GM23338 (cell line): ENCODE data around the gene PRR36. TPM values are rescaled to one million over a fixed set of nuclear protein-coding genes. Genes with fewer than 3 reads are reported as not detected.

ENCODE experiments used
- ATAC-seq: fragments of 200-7000 bp; cut with Tn5 transposase; 3 replicates; pipeline ENCODE4 v1.9.1; 2020
- DNase-seq: peaks from one replicate; pipeline ENCODE4 v3.0.0-alpha.2; 2015; ENCODE audit warnings: low spot score
- H2AFZ ChIP-seq: fragments of 200-600 bp; sonication (generic); 2 replicates; pipeline ENCODE4 v1.8.0; 2016; ENCODE audit warnings: antibody characterized with exemption, mild to moderate bottlenecking, moderate library complexity
- H3F3A ChIP-seq: fragments of 200-600 bp; sonication (generic); replicated peaks from 2 replicates; pipeline ENCODE4 v1.8.0; 2017; ENCODE audit warnings: antibody characterized with exemption, mixed run types, low read depth
- H3K27ac ChIP-seq: fragments of 200-600 bp; sonication (generic); 2 replicates; pipeline ENCODE4 v1.6.1; 2016; ENCODE audit warnings: low read depth
- H3K27me3 ChIP-seq: fragments of 200-600 bp; sonication (generic); 2 replicates; pipeline ENCODE4 v1.8.0; 2016; ENCODE audit warnings: mild to moderate bottlenecking, mixed run types, moderate library complexity; ENCODE audit not compliant: insufficient read depth
- H3K36me3 ChIP-seq: fragments of 200-600 bp; sonication (generic); 2 replicates; pipeline ENCODE4 v1.8.0; 2016; ENCODE audit warnings: mild to moderate bottlenecking; ENCODE audit not compliant: insufficient read depth
- H3K4me1 ChIP-seq: fragments of 200-600 bp; sonication (generic); 2 replicates; pipeline ENCODE4 v1.8.0; 2016; ENCODE audit warnings: mild to moderate bottlenecking, moderate library complexity; ENCODE audit not compliant: insufficient read depth
- H3K4me2 ChIP-seq: fragments of 200-600 bp; sonication (generic); 2 replicates; pipeline ENCODE4 v1.7.1; 2017; ENCODE audit warnings: mixed run types
- H3K4me3 ChIP-seq: fragments of 200-600 bp; sonication (generic); 2 replicates; pipeline ENCODE4 v1.6.1; 2016; ENCODE audit warnings: mixed run types
- H3K79me2 ChIP-seq: fragments of 200-600 bp; sonication (generic); replicated peaks from 2 replicates; pipeline ENCODE4 v1.8.0; 2017; ENCODE audit warnings: mild to moderate bottlenecking; ENCODE audit not compliant: insufficient read depth
- H3K9me2 ChIP-seq: fragments of 200-600 bp; sonication (generic); 2 replicates; pipeline ENCODE4 v1.8.0; 2017; ENCODE audit not compliant: insufficient read depth
- H4K20me1 ChIP-seq: fragments of 200-600 bp; sonication (generic); replicated peaks from 2 replicates; pipeline ENCODE4 v1.8.0; 2017; ENCODE audit warnings: mild to moderate bottlenecking; ENCODE audit not compliant: insufficient read depth
- H3K27ac Mint-ChIP-seq: 2 replicates; pipeline ENCODE4 v1.8.0; 2020; ENCODE audit warnings: inconsistent platforms, mild to moderate bottlenecking, moderate library complexity, mixed read lengths
- H3K27me3 Mint-ChIP-seq: 3 replicates; pipeline ENCODE4 v1.8.0; 2022; ENCODE audit warnings: low read depth, mild to moderate bottlenecking, moderate library complexity, mixed read lengths, inconsistent platforms; ENCODE audit not compliant: insufficient read depth, poor library complexity
- H3K36me3 Mint-ChIP-seq: 3 replicates; pipeline ENCODE4 v1.8.0; 2021; ENCODE audit warnings: low read depth, mild to moderate bottlenecking, inconsistent platforms, moderate library complexity, mixed read lengths
- H3K4me1 Mint-ChIP-seq: 3 replicates; pipeline ENCODE4 v1.8.0; 2020; ENCODE audit warnings: mild to moderate bottlenecking, inconsistent platforms, mixed read lengths
- H3K4me3 Mint-ChIP-seq: 3 replicates; pipeline ENCODE4 v1.8.0; 2021; ENCODE audit warnings: moderate library complexity, mild to moderate bottlenecking, inconsistent platforms, mixed read lengths
- H3K9me3 Mint-ChIP-seq: 3 replicates; pipeline ENCODE4 v1.8.0; 2020; ENCODE audit warnings: moderate library complexity, mild to moderate bottlenecking, inconsistent platforms, mixed read lengths
- CREB1 ChIP-seq: fragments of 250-450 bp; sonication (Bioruptor Pico); IDR thresholded peaks from 2 replicates; pipeline ENCODE4 v1.5.0; 2020; ENCODE audit warnings: low read depth, mild to moderate bottlenecking, moderate library complexity
- ETS1 ChIP-seq: IDR thresholded peaks from 2 replicates; pipeline ENCODE4 v1.6.1; 2016; ENCODE audit warnings: antibody characterized with exemption
- EZH2 ChIP-seq: fragments of 200-600 bp; sonication (generic); IDR thresholded peaks from one replicate; pipeline ENCODE4 v1.8.0; 2017; ENCODE audit warnings: antibody characterized with exemption, mild to moderate bottlenecking, low read depth; ENCODE audit not compliant: unreplicated experiment
- EZH2phosphoT487 ChIP-seq: fragments of 200-600 bp; sonication (generic); IDR thresholded peaks from one replicate; pipeline ENCODE4 v1.8.1; 2018; ENCODE audit warnings: antibody characterized with exemption; ENCODE audit not compliant: unreplicated experiment
- JUNB ChIP-seq: IDR thresholded peaks from one replicate; pipeline ENCODE4 v1.6.1; 2016; ENCODE audit warnings: antibody characterized with exemption; ENCODE audit not compliant: unreplicated experiment
- NANOG ChIP-seq: IDR thresholded peaks from 2 replicates; pipeline ENCODE4 v1.6.1; 2016; ENCODE audit warnings: antibody characterized with exemption, borderline replicate concordance
- POLR2AphosphoS5 ChIP-seq: IDR thresholded peaks from 2 replicates; pipeline ENCODE4 v1.6.1; 2016; ENCODE audit warnings: antibody characterized with exemption, low read depth
- STAT1 ChIP-seq: IDR thresholded peaks from one replicate; pipeline ENCODE4 v1.6.1; 2016; ENCODE audit warnings: antibody characterized with exemption; ENCODE audit not compliant: unreplicated experiment
- ZNF114 ChIP-seq: fragments of 250-450 bp; sonication (Bioruptor Pico); IDR thresholded peaks from 2 replicates; pipeline ENCODE4 v1.5.0; 2020; ENCODE audit warnings: mild to moderate bottlenecking, moderate library complexity
- ZNF331 ChIP-seq: fragments of 250-450 bp; sonication (Bioruptor Pico); IDR thresholded peaks from 2 replicates; pipeline ENCODE4 v1.5.0; 2020; ENCODE audit warnings: low read depth, mild to moderate bottlenecking, moderate library complexity
- ZNF462 ChIP-seq: fragments of 250-450 bp; sonication (Bioruptor Pico); IDR thresholded peaks from 2 replicates; pipeline ENCODE4 v1.5.0; 2020; ENCODE audit warnings: mild to moderate bottlenecking, moderate library complexity
- polyA plus RNA-seq: library from polyadenylated mRNA; unstranded; fragments of >200 nt; fragmentation: Nextera tagmentation; extraction: Ambion mirVana; gene quantifications from 2 replicates; pipeline ENCODE4 v1.2.1, GENCODE V29; 2016
- total RNA-seq: library from RNA; depleted of rRNA; stranded (reverse); fragments of >200 nt; shearing (Covaris generic); gene quantifications from 2 replicates; pipeline ENCODE4 v1.2.3, GENCODE V29; 2014

PRR36 gene
- total and polyA plus RNA-seq, 2 experiments from 2014 or later = 17.6 to 17.9 TPM

- Histone ChIP-seq H3K36me3 (no peaks in the 10 kb centered on the region), H3K9me2 (no peaks in the 10 kb centered on the region), H3F3A (peaks cover 5% of the 10 kb centered on the region; the same call in 1 of the 2 replicates), H3K79me2 (no peaks in the 10 kb centered on the region), H3K27me3 (no peaks in the 10 kb centered on the region), H3K4me3 (no peak overlapping the region), H4K20me1 (no peaks in the 10 kb centered on the region; the same call in 1 of the 2 replicates), H2AFZ (no peak overlapping the region), H3K4me2 (no peak overlapping the region), H3K4me1 (0 out of 2 replicates have a peak, but pooled peaks cover 6% of the 10 kb centered on the region), H3K27ac (no peak overlapping the region)
- no peak overlapping the region for H3K4me3 Mint-ChIP-seq
- no peak for DNase-seq
- no peak overlapping the region for H3K27ac Mint-ChIP-seq
- no peak for ATAC-seq
- H3K4me1 Mint-ChIP-seq = peaks cover 7% of the 10 kb centered on the region
- TF ChIP-seq EZH2phosphoT487 (no peak), EZH2 (no peak), NANOG (no peak), CREB1 (CRISPR knock-in tag) (no peak), JUNB (no peak), STAT1 (no peak), ZNF331 (CRISPR knock-in tag) (no peak), POLR2AphosphoS5 (no peak), ZNF114 (CRISPR knock-in tag) (no peak), ETS1 (no peak)
- peaks cover 17% of the 10 kb centered on the region for H3K27me3 Mint-ChIP-seq
- peaks cover 13% of the 10 kb centered on the region; the same call in 2 of the 3 replicates for H3K36me3 Mint-ChIP-seq
- 0 out of 3 replicates have a peak, but pooled peaks cover 6% of the 10 kb centered on the region for H3K9me3 Mint-ChIP-seq
Measured at GRCh38 chr19:7898967-7899366, 24.8 kb upstream of the PRR36 start.

- no peak for ATAC-seq
- Histone ChIP-seq H4K20me1 (no peaks in the 10 kb centered on the region; the same call in 1 of the 2 replicates), H2AFZ (no peak overlapping the region), H3K4me1 (0 out of 2 replicates have a peak, but pooled peaks cover 3% of the 10 kb centered on the region), H3K4me3 (no peak overlapping the region), H3K4me2 (no peak overlapping the region), H3K9me2 (no peaks in the 10 kb centered on the region), H3K27ac (no peak overlapping the region), H3F3A (no peaks in the 10 kb centered on the region), H3K27me3 (no peaks in the 10 kb centered on the region), H3K36me3 (no peaks in the 10 kb centered on the region), H3K79me2 (no peaks in the 10 kb centered on the region)
- Mint-ChIP-seq H3K4me3 (no peak overlapping the region), H3K27me3 (peaks cover 5% of the 10 kb centered on the region), H3K9me3 (no peaks in the 10 kb centered on the region), H3K36me3 (peaks cover 8% of the 10 kb centered on the region; the same call in 2 of the 3 replicates), H3K4me1 (peaks cover 3% of the 10 kb centered on the region; the same call in 1 of the 3 replicates), H3K27ac (no peak overlapping the region)
- DNase-seq = no peak
- TF ChIP-seq STAT1 = no peak
- TF ChIP-seq ZNF462 = no peak
- no peak for TF ChIP-seq CREB1 (CRISPR knock-in tag)
- TF ChIP-seq EZH2phosphoT487 = no peak
- no peak for TF ChIP-seq NANOG
- no peak for TF ChIP-seq ZNF331 (CRISPR knock-in tag)
- no peak for TF ChIP-seq EZH2
- TF ChIP-seq ZNF114 (CRISPR knock-in tag) = no peak
- no peak for TF ChIP-seq ETS1
Measured at GRCh38 chr19:7897292-7897691, 23.1 kb upstream of the PRR36 start.
